Kidney epithelial cell (primary cell): ENCODE data around the gene GRID1. TPM values are rescaled to one million over a fixed set of nuclear protein-coding genes. Genes with fewer than 3 reads are reported as not detected.
"Not testable (repeated sequence)": the region's sequence is repeated elsewhere in the genome, so short reads cannot be mapped to it uniquely, and the experiment has no call there.

Source experiments
- DNase-seq: peaks from one replicate; pipeline ENCODE4 v3.0.0-alpha.2; 2010; ENCODE audit warnings: low read depth
- H3K27me3 ChIP-seq: 2 replicates; pipeline ENCODE4 v1.6.0; 2011; ENCODE audit warnings: low read length; ENCODE audit not compliant: control insufficient read depth, insufficient read depth
- H3K36me3 ChIP-seq: 2 replicates; pipeline ENCODE4 v1.5.1; 2011; ENCODE audit warnings: low read length; ENCODE audit not compliant: control insufficient read depth, insufficient read depth
- H3K4me3 ChIP-seq: 2 replicates; pipeline ENCODE4 v1.5.1; 2011; ENCODE audit warnings: low read depth, mild to moderate bottlenecking, control low read depth, low read length
- CTCF ChIP-seq: IDR thresholded peaks from 2 replicates; pipeline ENCODE4 v1.5.1; 2011; ENCODE audit warnings: mild to moderate bottlenecking, moderate library complexity, low read length, control low read depth, inconsistent platforms; ENCODE audit not compliant: insufficient read depth, poor library complexity, severe bottlenecking
- total RNA-seq: library from RNA; depleted of rRNA; stranded (reverse); fragments of >200 nt; gene quantifications from 2 replicates; pipeline ENCODE4 v1.2.3, GENCODE V29; 2015

GRID1 gene
- total RNA-seq, 1 donor from 2014 or later, result 0.33 TPM

- Histone ChIP-seq H3K36me3 (no peaks in the 10 kb centered on the region), H3K4me3 (no peak overlapping the region), H3K27me3 (peaks cover 24% of the 10 kb centered on the region)
- DNase-seq, result no peak
- TF ChIP-seq CTCF, result no peak
These were observed 23.9 kb upstream of the GRID1 start for GRCh38 chr10:86390337-86391120.

GRCh38 chr10:86389441-86390193, 23.0 kb upstream of the GRID1 start:
- H3K27me3 ChIP-seq, result peaks cover 24% of the 10 kb centered on the region
- DNase-seq, result no peak
- no peaks in the 10 kb centered on the region for H3K36me3 ChIP-seq
- no peak for TF ChIP-seq CTCF
- peak overlapping the region; percentile 32 for H3K4me3 ChIP-seq

- not testable (repeated sequence) for DNase-seq, H3K36me3 ChIP-seq
- H3K27me3 ChIP-seq, result peaks cover 24% of the 10 kb centered on the region
- peak overlapping the region; percentile 32 for H3K4me3 ChIP-seq
These were observed 22.5 kb upstream of the GRID1 start for GRCh38 chr10:86389109-86389440.

GRCh38 chr10:86388119-86388704, 21.6 kb upstream of the GRID1 start:
- no peak for DNase-seq
- H3K27me3 ChIP-seq, result peaks cover 24% of the 10 kb centered on the region
- H3K4me3 ChIP-seq, result no peak overlapping the region
- H3K36me3 ChIP-seq, result no peaks in the 10 kb centered on the region
- no peak for TF ChIP-seq CTCF

- Histone ChIP-seq H3K4me3 (no peak overlapping the region), H3K27me3 (peaks cover 24% of the 10 kb centered on the region), H3K36me3 (no peaks in the 10 kb centered on the region)
- DNase-seq, result no peak
- no peak for TF ChIP-seq CTCF
These were observed 20.7 kb upstream of the GRID1 start for GRCh38 chr10:86387178-86387794.

GRCh38 chr10:86385806-86386205, 19.2 kb upstream of the GRID1 start:
- H3K27me3 ChIP-seq, result peaks cover 26% of the 10 kb centered on the region

More at GRCh38 chr10:86385806-86386205, 19.2 kb upstream of the GRID1 start:
- Histone ChIP-seq H3K36me3 (no peaks in the 10 kb centered on the region), H3K4me3 (no peak overlapping the region)
- no peak for TF ChIP-seq CTCF
- no peak for DNase-seq
